Measurements from ENCODE around the gene ANXA11. TPM values are rescaled to one million over a fixed set of nuclear protein-coding genes. Genes with fewer than 3 reads are reported as not detected.
"Not testable (repeated sequence)": the region's sequence is repeated elsewhere in the genome, so short reads cannot be mapped to it uniquely, and the experiment has no call there.

ANXA11 gene
- total RNA-seq, 3 donors from 2014 or later, result 252 to 424 (median 367) TPM

DNA sequence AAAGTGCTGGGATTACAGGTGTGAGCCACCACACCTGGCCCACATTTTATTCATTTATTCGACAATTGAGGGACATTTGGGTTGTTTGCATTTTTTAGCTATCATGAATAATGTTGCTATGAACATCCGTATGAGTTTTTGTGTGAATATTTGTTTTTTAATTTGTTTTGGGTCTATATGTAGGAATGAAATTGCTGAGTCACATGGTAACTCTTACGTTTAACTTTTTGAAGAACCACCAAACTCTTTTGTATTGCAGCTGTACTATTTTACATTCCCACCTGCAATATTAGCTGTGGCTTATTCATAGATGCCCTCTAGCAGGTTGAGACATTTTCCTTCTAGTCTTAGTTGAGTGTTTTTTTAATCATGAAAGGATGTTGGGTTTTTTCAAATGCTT lies 58.4 kb downstream of the ANXA11 start:
- ATAC-seq (no peak), DNase-seq (no peak)
- TF ChIP-seq, protein P1, sequence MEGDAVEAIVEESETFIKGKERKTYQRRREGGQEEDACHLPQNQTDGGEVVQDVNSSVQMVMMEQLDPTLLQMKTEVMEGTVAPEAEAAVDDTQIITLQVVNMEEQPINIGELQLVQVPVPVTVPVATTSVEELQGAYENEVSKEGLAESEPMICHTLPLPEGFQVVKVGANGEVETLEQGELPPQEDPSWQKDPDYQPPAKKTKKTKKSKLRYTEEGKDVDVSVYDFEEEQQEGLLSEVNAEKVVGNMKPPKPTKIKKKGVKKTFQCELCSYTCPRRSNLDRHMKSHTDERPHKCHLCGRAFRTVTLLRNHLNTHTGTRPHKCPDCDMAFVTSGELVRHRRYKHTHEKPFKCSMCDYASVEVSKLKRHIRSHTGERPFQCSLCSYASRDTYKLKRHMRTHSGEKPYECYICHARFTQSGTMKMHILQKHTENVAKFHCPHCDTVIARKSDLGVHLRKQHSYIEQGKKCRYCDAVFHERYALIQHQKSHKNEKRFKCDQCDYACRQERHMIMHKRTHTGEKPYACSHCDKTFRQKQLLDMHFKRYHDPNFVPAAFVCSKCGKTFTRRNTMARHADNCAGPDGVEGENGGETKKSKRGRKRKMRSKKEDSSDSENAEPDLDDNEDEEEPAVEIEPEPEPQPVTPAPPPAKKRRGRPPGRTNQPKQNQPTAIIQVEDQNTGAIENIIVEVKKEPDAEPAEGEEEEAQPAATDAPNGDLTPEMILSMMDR (IDR thresholded peaks at IDR 0.05), result no peak
- Histone ChIP-seq H3K4me3 (no peak overlapping the region), H3K36me3 (ENCODE audit: low read depth) (no peaks in the 10 kb centered on the region), H3K9me3 (no peaks in the 10 kb centered on the region), H3K4me1 (ENCODE audit: low read depth) (peaks cover 15% of the 10 kb centered on the region)
- intact Hi-C loops (cut with DNase I, micrococcal nuclease), result no loop called here

DNA sequence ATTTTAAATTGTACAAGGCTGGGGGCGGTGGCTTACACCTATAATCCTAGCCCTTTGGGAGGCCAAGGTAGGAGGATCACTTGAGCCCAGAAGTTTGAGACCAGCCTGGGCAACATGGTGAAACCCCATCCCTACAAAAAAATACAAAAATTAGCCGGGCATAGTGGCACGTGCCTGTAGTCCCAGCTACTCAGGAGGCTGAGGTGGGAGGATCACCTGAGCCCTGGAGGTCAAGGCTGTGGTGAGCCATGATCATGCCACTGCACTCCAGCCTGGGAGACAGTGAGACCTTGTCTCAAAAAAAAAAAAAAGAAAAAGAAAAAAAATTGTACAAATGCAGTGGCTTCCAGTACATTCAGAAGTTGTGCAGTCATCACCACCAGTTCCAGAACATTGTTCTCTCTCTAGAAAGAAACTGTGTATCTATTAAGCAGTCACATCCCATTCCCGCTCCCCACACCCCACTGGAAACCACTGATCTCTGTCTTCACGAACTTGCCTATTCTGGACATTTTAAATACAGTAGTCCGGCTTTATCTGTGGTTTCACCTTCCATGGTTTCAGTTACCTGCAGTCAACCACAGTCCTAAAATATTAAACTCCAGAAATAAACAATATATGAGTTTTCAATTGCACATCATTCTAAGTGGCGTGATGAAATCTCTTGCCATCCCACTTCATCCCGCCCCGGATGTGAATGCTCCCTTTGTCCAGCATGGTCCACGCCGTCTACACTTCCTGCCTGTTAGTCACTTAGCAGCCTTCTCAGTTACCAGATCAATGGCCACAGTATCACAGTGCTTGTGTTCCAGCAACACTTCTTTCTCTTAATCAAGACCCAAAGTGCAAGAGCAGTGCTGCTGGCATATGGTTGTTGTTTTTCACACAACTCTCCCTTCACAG lies 59.7 kb downstream of the ANXA11 start:
- intact Hi-C loops (cut with DNase I, micrococcal nuclease); H3K4me3 ChIP-seq; H3K36me3 ChIP-seq (ENCODE audit: low read depth); DNase-seq; ATAC-seq; H3K9me3 ChIP-seq: not testable (repeated sequence)
- peaks cover 15% of the 10 kb centered on the region for H3K4me1 ChIP-seq (ENCODE audit: low read depth)

DNA sequence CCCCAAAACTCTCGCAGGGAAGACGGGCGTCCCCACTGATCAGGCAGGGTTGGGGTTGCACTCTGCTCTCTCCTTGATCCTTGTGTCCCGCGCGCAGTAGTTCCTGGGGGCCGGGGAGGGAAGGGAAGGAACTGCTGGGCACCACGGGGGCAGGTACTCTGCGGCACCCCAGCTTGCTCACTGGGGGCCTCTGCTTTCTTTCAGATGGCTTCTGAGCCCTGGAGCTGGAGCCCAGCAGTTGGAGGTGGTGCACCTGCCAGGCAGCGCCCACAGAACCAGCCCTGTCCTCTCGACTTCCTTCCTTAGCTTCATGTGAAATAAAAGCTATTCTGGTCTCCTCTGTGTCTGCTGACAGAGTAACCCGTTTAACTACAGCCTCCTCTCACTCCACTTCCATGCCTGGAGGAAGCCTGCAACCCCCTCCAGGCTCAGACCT lies 60.6 kb downstream of the ANXA11 start:
- DNase-seq, result peak in 2 of 3 donors; percentile 56 to 60
- intact Hi-C loops (cut with DNase I, micrococcal nuclease), result loop anchor here in 1 of 2 donors (5.0 kb wide), 1 partner anchor 78 kb away; no protein-coding TSS in a partner anchor
- ATAC-seq, result peak; percentile 39

DNA sequence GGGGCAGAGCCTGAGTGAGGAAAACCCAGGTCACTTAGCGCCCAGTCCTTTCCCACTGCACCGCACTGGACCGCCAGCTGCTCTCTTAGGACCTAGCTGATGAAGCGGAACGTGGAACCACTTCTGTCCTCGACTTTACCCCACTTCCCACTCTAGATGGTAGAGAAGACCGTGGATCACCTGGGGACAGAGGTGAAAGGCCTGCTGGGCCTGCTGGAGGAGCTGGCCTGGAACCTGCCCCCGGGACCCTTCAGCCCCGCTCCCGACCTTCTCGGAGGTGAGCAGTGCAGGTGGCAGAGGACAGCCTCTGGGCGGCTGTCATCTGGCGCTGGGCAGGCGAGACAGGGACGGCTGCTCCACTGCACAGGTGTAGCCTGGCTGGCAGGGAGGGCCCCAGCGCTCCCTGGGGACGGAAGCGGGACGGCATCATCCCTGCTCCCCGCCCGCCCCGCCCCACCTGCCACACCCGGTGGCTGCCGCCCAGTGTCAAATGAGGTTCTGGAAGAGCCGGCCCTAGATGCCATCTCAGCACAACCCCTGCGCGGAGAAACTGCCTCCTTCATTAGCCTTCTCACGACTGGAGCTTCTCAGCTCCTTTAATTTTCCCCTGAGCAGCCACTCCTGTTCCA lies 61.2 kb downstream of the ANXA11 start:
- peaks cover 15% of the 10 kb centered on the region for H3K4me1 ChIP-seq (ENCODE audit: low read depth)
- DNase-seq, result peak; percentile 69 to 81 (median 79)
- TF ChIP-seq, protein P1 (IDR thresholded peaks at IDR 0.05), result no peak
- intact Hi-C loops (cut with DNase I, micrococcal nuclease), result loop anchor here in 1 of 2 donors (5.0 kb wide), 1 partner anchor 78 kb away; no protein-coding TSS in a partner anchor
- H3K4me3 ChIP-seq, result no peak overlapping the region
- ATAC-seq, result peak; percentile 85
- no peaks in the 10 kb centered on the region for H3K9me3 ChIP-seq
- no peaks in the 10 kb centered on the region for H3K36me3 ChIP-seq (ENCODE audit: low read depth)

More for the DNA sequence above, 60.6 kb downstream of the ANXA11 start:
- peaks cover 15% of the 10 kb centered on the region for H3K4me1 ChIP-seq (ENCODE audit: low read depth)
- no peak overlapping the region for H3K4me3 ChIP-seq
- H3K36me3 ChIP-seq (ENCODE audit: low read depth), result no peaks in the 10 kb centered on the region
- H3K9me3 ChIP-seq, result no peaks in the 10 kb centered on the region
- TF ChIP-seq, protein P1 (IDR thresholded peaks at IDR 0.05), result no peak

DNA sequence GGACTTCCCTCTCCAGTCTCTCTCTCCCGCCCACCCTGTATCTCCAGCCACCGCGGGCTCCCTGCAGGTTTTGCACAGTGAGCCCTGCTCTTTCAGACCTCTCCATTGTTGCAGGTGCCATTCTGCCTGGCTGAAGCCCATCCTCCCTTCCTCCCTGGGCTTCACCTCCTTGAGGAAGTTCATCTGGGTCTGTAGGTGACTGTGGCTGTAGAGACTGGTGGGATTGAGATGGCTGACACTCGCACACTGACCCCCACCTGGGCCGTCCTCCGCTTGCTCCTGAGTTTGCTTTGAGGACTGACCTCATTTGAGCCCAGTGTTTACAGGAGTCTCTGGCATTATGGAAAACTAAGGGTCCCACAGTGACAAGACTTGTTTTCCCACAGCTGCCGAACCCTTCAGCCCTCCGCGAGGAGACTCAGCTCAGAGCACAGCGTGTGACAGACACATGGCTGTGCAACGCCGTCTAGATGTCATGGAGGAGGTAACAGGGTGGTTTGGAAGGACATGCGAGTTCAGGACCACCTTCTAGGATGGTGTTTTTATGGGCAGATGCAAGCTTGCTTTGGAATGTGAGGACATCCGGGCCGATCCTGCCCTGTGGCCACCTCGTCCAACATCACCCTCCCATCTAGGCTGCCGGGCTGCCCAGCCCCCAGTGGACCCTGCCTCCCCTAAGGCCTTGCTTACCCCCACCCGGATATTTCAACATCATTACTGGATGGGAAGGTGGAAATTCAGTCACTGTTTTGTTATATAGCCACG lies 63.5 kb downstream of the ANXA11 start:
- Histone ChIP-seq H3K4me3 (no peak overlapping the region), H3K36me3 (ENCODE audit: low read depth) (no peaks in the 10 kb centered on the region), H3K4me1 (ENCODE audit: low read depth) (peaks cover 15% of the 10 kb centered on the region), H3K9me3 (no peaks in the 10 kb centered on the region)
- DNase-seq, result no peak
- no peak for ATAC-seq
- intact Hi-C loops (cut with DNase I, micrococcal nuclease), result loop anchor here in 1 of 2 donors (5.0 kb wide), 1 partner anchor 80 kb away; no protein-coding TSS in a partner anchor
- TF ChIP-seq, protein P1 (IDR thresholded peaks at IDR 0.05), result no peak

Data from mucosa of descending colon (tissue), 3 donors.